Measurements from ENCODE around the gene COPZ1.

- TF ChIP-seq CTCF (IDR thresholded peaks at IDR 0.05; ENCODE audit: poor library complexity) (no peak), EZH2phosphoT487 (IDR thresholded peaks at IDR 0.05; ENCODE audit: low read depth, severe bottlenecking, unreplicated experiment) (no peak), EZH2 (IDR thresholded peaks at IDR 0.05; ENCODE audit: borderline replicate concordance) (no peak)
Measured at GRCh38 chr12:54279632-54280467, 45.1 kb upstream of the COPZ1 start, which contains the start of gene CBX5.
